ENCODE results near the gene APEX1.

The APEX1 gene

GRCh38 chr14:20487396-20487725, 32.3 kb downstream of the APEX1 start:
- H3K4me3 ChIP-seq (ENCODE audit: low read depth, low read length) = peak overlapping the region; percentile 21
- no peak for TF ChIP-seq POLR2A (IDR thresholded peaks at IDR 0.05; ENCODE audit: extremely low read depth, insufficient read length)
- TF ChIP-seq CTCF (IDR thresholded peaks at IDR 0.05; ENCODE audit: low read depth, low read length) = peak; percentile 14
- no peak for DNase-seq (ENCODE audit: low read depth)

- TF ChIP-seq MAX (IDR thresholded peaks at IDR 0.05; ENCODE audit: low read depth, low read length) (peak; percentile 80), POLR2A (IDR thresholded peaks at IDR 0.05; ENCODE audit: extremely low read depth, insufficient read length) (peak; percentile 47), MYC (IDR thresholded peaks at IDR 0.05; ENCODE audit: low read depth, low read length) (peak; percentile 87), CTCF (IDR thresholded peaks at IDR 0.05; ENCODE audit: low read depth, low read length) (no peak)
- peak overlapping the region; percentile 54 for H3K4me3 ChIP-seq (ENCODE audit: low read depth, low read length)
- DNase-seq (ENCODE audit: low read depth) = peak; percentile 98
These were observed 34.3 kb downstream of the APEX1 start for GRCh38 chr14:20489093-20489994.

- TF ChIP-seq CTCF (IDR thresholded peaks at IDR 0.05; ENCODE audit: low read depth, low read length) (no peak), MAX (IDR thresholded peaks at IDR 0.05; ENCODE audit: low read depth, low read length) (peak; percentile 30; the same call in 1 of the 2 replicates)
- peak; percentile 60 for DNase-seq (ENCODE audit: low read depth)
- peak overlapping the region; percentile 52 for H3K4me3 ChIP-seq (ENCODE audit: low read depth, low read length)
These were observed 35.5 kb downstream of the APEX1 start for GRCh38 chr14:20490563-20490962.

- H3K4me3 ChIP-seq (ENCODE audit: low read depth, low read length) = no peak overlapping the region
- TF ChIP-seq POLR2A (IDR thresholded peaks at IDR 0.05; ENCODE audit: extremely low read depth, insufficient read length) = no peak
- TF ChIP-seq MAX (IDR thresholded peaks at IDR 0.05; ENCODE audit: low read depth, low read length) = no peak
- TF ChIP-seq CTCF (IDR thresholded peaks at IDR 0.05; ENCODE audit: low read depth, low read length) = no peak
- no peak for TF ChIP-seq MYC (IDR thresholded peaks at IDR 0.05; ENCODE audit: low read depth, low read length)
- no peak for DNase-seq (ENCODE audit: low read depth)
These were observed 37.5 kb downstream of the APEX1 start for GRCh38 chr14:20492486-20492885.

GRCh38 chr14:20493634-20494033, 38.6 kb downstream of the APEX1 start:
- TF ChIP-seq MYC (IDR thresholded peaks at IDR 0.05; ENCODE audit: low read depth, low read length) = 0 out of 2 replicates have a peak, but pooled peaks have one; percentile 8
- no peak for TF ChIP-seq POLR2A (IDR thresholded peaks at IDR 0.05; ENCODE audit: extremely low read depth, insufficient read length)
- DNase-seq (ENCODE audit: low read depth) = peak; percentile 93

GRCh38 chr14:20494935-20495766, 40.1 kb downstream of the APEX1 start:
- no peak overlapping the region for H3K4me3 ChIP-seq (ENCODE audit: low read depth, low read length)
- TF ChIP-seq POLR2A (IDR thresholded peaks at IDR 0.05; ENCODE audit: extremely low read depth, insufficient read length) (no peak), MAX (IDR thresholded peaks at IDR 0.05; ENCODE audit: low read depth, low read length) (no peak), CTCF (IDR thresholded peaks at IDR 0.05; ENCODE audit: low read depth, low read length) (no peak), MYC (IDR thresholded peaks at IDR 0.05; ENCODE audit: low read depth, low read length) (no peak)
- DNase-seq (ENCODE audit: low read depth) = peak; percentile 76

More at GRCh38 chr14:20493634-20494033, 38.6 kb downstream of the APEX1 start:
- no peak overlapping the region for H3K4me3 ChIP-seq (ENCODE audit: low read depth, low read length)
